Measurements from ENCODE around the gene MSRB3. TPM values are rescaled to one million over a fixed set of nuclear protein-coding genes. Genes with fewer than 3 reads are reported as not detected.

MSRB3 gene
- polyA plus RNA-seq, 1 of the 3 experiments (the other 2 are of a cell fraction), result 24.3 TPM

- TF ChIP-seq EP300 (IDR thresholded peaks at IDR 0.05; ENCODE audit: borderline replicate concordance in 1 of 2, low read depth in 1 of 2, low read length in 1 of 2) (no peak), SMC3 (IDR thresholded peaks at IDR 0.05; ENCODE audit: low read depth, low read length) (no peak), RAD21 (IDR thresholded peaks at IDR 0.05; ENCODE audit: low read length) (no peak), JUND (IDR thresholded peaks at IDR 0.05) (no peak), TCF12 (IDR thresholded peaks at IDR 0.05) (no peak)
Observed at GRCh38 chr12:65335981-65336380, 57.5 kb downstream of the MSRB3 start (continued).

GRCh38 chr12:65339161-65339560 lies 60.7 kb downstream of the MSRB3 start:
- no peak for DNase-seq
- Histone ChIP-seq H4K20me1 (ENCODE audit: insufficient read depth) (no peaks in the 10 kb centered on the region), H3K36me3 (replicated peaks in 1 of 2; ENCODE audit: control insufficient read depth in 1 of 2, insufficient read depth in 2 of 2, low read length in 1 of 2) (peaks cover 0 to 45% of the 10 kb centered on the region in 2 experiments), H2AFZ (ENCODE audit: low read depth) (no peak overlapping the region), H3K79me2 (ENCODE audit: insufficient read depth) (no peaks in the 10 kb centered on the region), H3K9me3 (no peaks in the 10 kb centered on the region; the same call in 1 of the 2 replicates), H3K9ac (no peak overlapping the region), H3K27me3 (ENCODE audit: insufficient read depth) (no peaks in the 10 kb centered on the region), H3K4me1 (ENCODE audit: control insufficient read depth in 1 of 2, insufficient read depth in 2 of 2, low read depth in 1 of 2, low read length in 1 of 2) (peaks cover 0 to 21% of the 10 kb centered on the region in 2 experiments; a peak in 2 of 4 replicates), H3K27ac (ENCODE audit: low read depth in 2 of 2, low read length in 1 of 2) (no peak overlapping the region), H3F3A (replicated peaks; ENCODE audit: insufficient read depth) (peaks cover 32% of the 10 kb centered on the region), H3K4me2 (no peak overlapping the region), H3K9me2 (no peaks in the 10 kb centered on the region), H3K4me3 (ENCODE audit: low read depth in 2 of 2, low read length in 1 of 2) (no peak overlapping the region)
- CTCF ChIA-PET, result interaction anchor here (1.6 kb wide), 1 partner anchor 9 kb away, joined by 4 read pairs; no protein-coding TSS in a partner anchor
- TF ChIP-seq RAD21 (IDR thresholded peaks at IDR 0.05; ENCODE audit: low read length) (no peak), GABPA (IDR thresholded peaks at IDR 0.05; ENCODE audit: low read depth) (no peak), SMC3 (IDR thresholded peaks at IDR 0.05; ENCODE audit: low read depth, low read length) (no peak), FOXJ3 (CRISPR knock-in tag; IDR thresholded peaks at IDR 0.05) (no peak), PBX3 (IDR thresholded peaks at IDR 0.05) (no peak), TCF12 (IDR thresholded peaks at IDR 0.05) (no peak)
- POLR2A ChIA-PET, result no interaction called here
- WGBS (ENCODE audit: low lambda C conversion rate), result 67% methylated on average over 1 of the region's 1 CpG

GRCh38 chr12:65343230-65343629 lies 64.7 kb downstream of the MSRB3 start:
- peaks cover 0 to 26% of the 10 kb centered on the region in 2 experiments for H3K36me3 ChIP-seq (replicated peaks in 1 of 2; ENCODE audit: control insufficient read depth in 1 of 2, insufficient read depth in 2 of 2, low read length in 1 of 2)
- ChIA-PET CTCF (no interaction called here), POLR2A (no interaction called here)
- H3K9ac ChIP-seq, result no peak overlapping the region
- WGBS (ENCODE audit: low lambda C conversion rate), result 35% methylated on average over 3 of the region's 3 CpGs
- no peak overlapping the region for H3K27ac ChIP-seq (ENCODE audit: low read depth in 2 of 2, low read length in 1 of 2)
- H3F3A ChIP-seq (replicated peaks; ENCODE audit: insufficient read depth), result peaks cover 25% of the 10 kb centered on the region
- H3K27me3 ChIP-seq (ENCODE audit: insufficient read depth), result no peaks in the 10 kb centered on the region
- H3K4me1 ChIP-seq (ENCODE audit: control insufficient read depth in 1 of 2, insufficient read depth in 2 of 2, low read depth in 1 of 2, low read length in 1 of 2), result no peaks in the 10 kb centered on the region
- no peak overlapping the region for H3K4me3 ChIP-seq (ENCODE audit: low read depth in 2 of 2, low read length in 1 of 2)
- no peaks in the 10 kb centered on the region for H3K9me2 ChIP-seq
- H3K9me3 ChIP-seq, result no peaks in the 10 kb centered on the region; the same call in 1 of the 2 replicates
- DNase-seq, result no peak
- H4K20me1 ChIP-seq (ENCODE audit: insufficient read depth), result no peaks in the 10 kb centered on the region
- H3K4me2 ChIP-seq, result no peak overlapping the region
- H3K79me2 ChIP-seq (ENCODE audit: insufficient read depth), result no peaks in the 10 kb centered on the region
- no peak overlapping the region for H2AFZ ChIP-seq (ENCODE audit: low read depth)
- TF ChIP-seq NFIC (IDR thresholded peaks at IDR 0.05; ENCODE audit: borderline replicate concordance) (no peak), SIN3A (IDR thresholded peaks at IDR 0.05; ENCODE audit: borderline replicate concordance, low read depth, low read length) (no peak), POLR2AphosphoS5 (IDR thresholded peaks at IDR 0.05; ENCODE audit: low read depth, low read length) (no peak), REST (IDR thresholded peaks at IDR 0.05; ENCODE audit: low read depth, low read length) (no peak), TEAD4 (IDR thresholded peaks at IDR 0.05; ENCODE audit: borderline replicate concordance, insufficient read depth) (no peak), MEF2A (IDR thresholded peaks at IDR 0.05; ENCODE audit: borderline replicate concordance, low read depth) (no peak), IRF3 (IDR thresholded peaks at IDR 0.05; ENCODE audit: low read depth, low read length) (no peak), PBX3 (IDR thresholded peaks at IDR 0.05) (no peak), TAF1 (IDR thresholded peaks at IDR 0.05; ENCODE audit: borderline replicate concordance, low read depth, low read length) (no peak), FOXM1 (IDR thresholded peaks at IDR 0.05; ENCODE audit: low read depth) (no peak), NRF1 (IDR thresholded peaks at IDR 0.05; ENCODE audit: low read depth, low read length) (no peak), FOSL2 (IDR thresholded peaks at IDR 0.05; ENCODE audit: borderline replicate concordance, low read depth) (no peak), RAD21 (IDR thresholded peaks at IDR 0.05; ENCODE audit: low read length) (no peak), EZH2phosphoT487 (IDR thresholded peaks at IDR 0.05; ENCODE audit: borderline replicate concordance, low read depth) (no peak)
